HG03060 (cell line): ENCODE data around the gene THADA.

Source experiments
- ATAC-seq: cut with Tn5 transposase; IDR thresholded peaks from one replicate; pipeline ENCODE4 v1.9.1; 2021; ENCODE audit warnings: low read depth, moderate number of reproducible peaks; ENCODE audit not compliant: unreplicated experiment

Gene THADA

GRCh38 chr2:43513796-43514195, 82.0 kb downstream of the THADA start:
- no peak for ATAC-seq

DNA sequence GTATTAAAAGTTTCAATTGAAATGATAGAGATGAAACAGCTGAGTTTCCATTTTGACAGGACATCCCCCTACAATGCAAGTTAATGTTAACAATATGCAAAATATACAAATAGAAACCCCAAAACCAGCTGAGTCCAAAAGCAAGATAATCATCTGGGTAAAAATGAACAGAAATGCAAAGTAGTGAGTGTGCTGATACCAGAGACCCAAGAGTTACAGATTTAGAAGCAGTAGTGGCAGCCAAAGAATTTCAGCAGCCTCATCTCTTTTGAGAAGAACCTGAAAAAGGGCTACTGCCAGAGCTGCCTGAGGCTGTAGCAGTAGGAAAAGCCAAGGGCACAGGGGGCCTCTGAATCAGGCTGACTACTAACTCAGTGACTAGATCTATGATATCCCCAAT, 82.6 kb downstream of the THADA start:
- no peak for ATAC-seq

- no peak for ATAC-seq
Observed at GRCh38 chr2:43511199-43511598, 84.6 kb downstream of the THADA start.

DNA sequence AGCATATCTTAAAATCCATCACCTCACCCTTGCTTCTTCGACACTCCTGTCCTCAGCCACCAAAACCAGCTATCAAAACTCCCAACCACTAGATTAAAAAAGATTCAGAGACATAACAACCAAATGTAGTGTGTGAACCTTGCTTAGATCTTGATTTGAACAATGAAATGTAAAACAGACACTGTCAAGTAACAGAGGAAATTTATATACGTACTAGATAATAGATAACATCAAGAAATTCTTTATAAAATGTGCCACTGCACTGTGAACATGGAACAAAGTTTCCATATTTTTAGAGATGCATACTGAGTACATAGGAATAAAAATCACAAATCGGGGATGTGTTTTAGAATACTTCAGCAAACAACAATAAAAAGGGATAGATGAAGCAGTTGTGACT, 86.0 kb downstream of the THADA start:
- ATAC-seq, result no peak

- no peak for ATAC-seq
Observed at GRCh38 chr2:43508209-43508608, 87.6 kb downstream of the THADA start.

DNA sequence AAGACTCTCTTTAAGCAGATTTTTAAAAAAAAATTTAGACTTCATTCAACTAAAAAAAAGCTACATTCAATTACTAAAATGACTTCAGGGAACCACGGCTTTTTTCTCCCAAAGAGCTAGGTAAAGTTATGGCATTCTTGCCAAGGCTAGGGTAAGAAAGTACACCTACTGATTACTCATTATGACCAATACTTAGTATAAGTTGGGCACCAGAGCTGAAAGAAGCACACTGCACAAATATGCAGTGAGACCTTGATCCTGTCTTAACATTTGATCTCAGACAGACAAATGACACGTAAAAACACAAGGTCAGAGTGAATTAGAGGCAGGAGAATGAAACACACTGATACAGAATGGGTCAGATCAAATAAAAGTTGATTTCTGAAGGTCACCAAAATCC, 88.7 kb downstream of the THADA start:
- no peak for ATAC-seq

GRCh38 chr2:43495727-43496126, 100.1 kb downstream of the THADA start:
- ATAC-seq, result no peak

- no peak for ATAC-seq
Observed at GRCh38 chr2:43493954-43494353, 101.9 kb downstream of the THADA start.

DNA sequence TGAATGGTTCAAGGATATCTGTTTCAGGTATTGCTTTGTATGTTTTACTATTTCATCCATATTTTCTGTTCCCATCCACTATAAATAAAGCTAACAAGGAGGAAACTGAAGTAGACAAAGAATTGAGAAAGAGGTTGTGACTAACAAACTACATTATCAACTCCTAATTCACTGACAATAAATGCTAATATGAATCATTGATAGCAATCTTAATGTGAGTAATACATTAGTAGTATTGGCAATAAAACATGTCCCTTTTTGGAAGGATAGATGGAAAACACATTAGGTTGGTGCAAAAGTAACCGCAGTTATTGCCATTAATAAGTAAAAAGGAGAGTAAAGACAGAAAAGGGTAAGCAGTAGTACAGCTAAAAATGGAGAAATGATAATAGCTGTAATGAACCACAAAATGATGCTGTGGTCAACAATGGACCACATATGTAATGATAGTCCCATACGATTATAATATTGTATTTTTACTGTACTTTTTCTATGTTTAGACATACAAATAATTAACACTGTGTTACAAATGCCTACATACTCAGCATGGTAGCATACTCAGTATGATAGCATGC, 104.7 kb downstream of the THADA start:
- ATAC-seq, result no peak

GRCh38 chr2:43490252-43490786, 105.5 kb downstream of the THADA start:
- no peak for ATAC-seq

- no peak for ATAC-seq
Observed at GRCh38 chr2:43488737-43489136, 107.1 kb downstream of the THADA start.

GRCh38 chr2:43486603-43487002, 109.2 kb downstream of the THADA start:
- ATAC-seq, result no peak

GRCh38 chr2:43484323-43484930, 111.4 kb downstream of the THADA start:
- no peak for ATAC-seq

DNA sequence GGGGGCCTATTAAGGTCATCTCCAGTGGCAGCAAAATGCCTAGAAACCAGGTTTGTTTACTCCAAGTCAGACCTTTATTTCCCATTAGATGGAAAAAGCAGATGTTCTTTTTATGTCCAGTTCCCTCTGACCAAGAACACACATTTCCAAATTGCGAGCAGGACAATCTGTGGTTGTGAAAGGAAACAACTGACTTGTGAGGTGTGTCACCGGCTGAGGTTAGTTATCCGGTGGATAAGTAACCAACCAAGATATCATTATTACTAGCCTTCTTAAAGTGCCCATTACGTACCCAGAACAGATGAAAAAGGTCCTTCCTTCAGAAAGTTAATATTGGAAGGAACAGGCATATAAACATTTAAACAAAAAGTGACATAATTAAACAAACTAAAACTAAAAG, 112.9 kb downstream of the THADA start:
- no peak for ATAC-seq

- no peak for ATAC-seq
Observed at GRCh38 chr2:43481927-43482542, 113.8 kb downstream of the THADA start.

- no peak for ATAC-seq
Observed at GRCh38 chr2:43480874-43481273, 115.0 kb downstream of the THADA start.

DNA sequence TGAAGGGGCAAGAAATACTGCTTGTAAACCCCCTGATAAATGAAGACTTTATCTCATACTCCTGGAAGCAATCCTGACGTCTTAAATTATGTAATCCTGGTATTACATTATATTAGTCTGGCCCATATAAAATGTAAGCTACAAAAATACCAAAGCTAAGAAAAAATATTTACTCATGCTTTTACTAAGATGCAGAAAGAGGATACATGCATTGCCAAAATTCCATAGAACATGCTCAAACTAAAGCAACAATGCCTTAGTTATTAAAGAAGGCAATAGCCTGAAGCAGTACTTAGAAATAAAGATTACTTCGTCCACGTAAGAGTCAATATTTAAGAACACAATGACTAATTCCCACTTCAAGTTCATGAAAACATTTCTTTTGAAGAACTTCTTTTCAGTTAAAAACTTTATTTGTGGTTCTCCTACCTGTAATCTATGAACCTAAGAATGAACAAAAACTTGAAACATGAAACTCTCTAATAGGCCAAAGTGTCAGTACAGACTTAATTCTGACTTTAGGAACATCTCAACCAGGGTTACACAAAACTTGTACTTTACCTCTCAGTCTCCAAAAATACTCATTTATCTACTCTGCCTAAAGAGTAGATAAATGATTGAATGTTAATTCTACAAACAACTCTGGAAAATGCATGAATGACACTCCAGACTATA, 117.3 kb downstream of the THADA start:
- ATAC-seq, result no peak

DNA sequence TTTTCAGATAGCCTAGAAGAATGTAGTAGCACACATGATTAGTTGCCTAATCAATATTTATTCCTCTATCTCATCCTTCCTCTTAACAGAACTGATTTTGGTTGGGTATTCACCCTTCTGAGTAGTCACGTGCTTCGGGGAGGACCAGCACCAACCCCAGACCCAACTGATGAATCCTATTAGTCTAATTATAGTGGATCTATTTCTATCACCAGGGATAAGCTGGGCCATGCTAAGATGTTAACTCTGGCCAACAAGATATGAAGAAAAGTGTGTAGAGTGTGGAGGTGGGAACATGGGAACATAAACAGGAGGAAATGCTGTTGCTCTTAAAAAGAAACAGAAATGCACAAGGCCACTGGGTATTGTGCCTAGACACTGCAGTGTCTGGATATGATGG, 119.9 kb downstream of the THADA start:
- ATAC-seq, result no peak

GRCh38 chr2:43475137-43475846, 120.5 kb downstream of the THADA start:
- ATAC-seq, result no peak

- no peak for ATAC-seq
Observed at GRCh38 chr2:43474273-43474672, 121.6 kb downstream of the THADA start.

GRCh38 chr2:43473767-43474166, 122.1 kb downstream of the THADA start:
- ATAC-seq, result no peak
